Activated T-cell treated with anti-CD3 and anti-CD28 coated beads, Interleukin-2, amount 50 U/mL, for 4 hours (primary cell): ENCODE data around the gene PICK1. TPM values are rescaled to one million over a fixed set of nuclear protein-coding genes. Genes with fewer than 3 reads are reported as not detected.
"Not testable (repeated sequence)": the region's sequence is repeated elsewhere in the genome, so short reads cannot be mapped to it uniquely, and the experiment has no call there.

Experiments
- ATAC-seq, 2 donors: fragments of 200-7000 bp; cut with Tn5 transposase; one replicate each; pipeline ENCODE4 v1.10.0; 2021
- DNase-seq: peaks from one replicate; pipeline ENCODE4 v3.0.0-alpha.2; 2020
- H3K27me3 Mint-ChIP-seq: one replicate; pipeline ENCODE4 v1.8.0; 2021; ENCODE audit warnings: low read depth, mixed read lengths
- H3K36me3 Mint-ChIP-seq: one replicate; pipeline ENCODE4 v1.8.0; 2022; ENCODE audit warnings: mixed read lengths; ENCODE audit not compliant: insufficient read depth
- H3K4me1 Mint-ChIP-seq: one replicate; pipeline ENCODE4 v1.8.0; 2021; ENCODE audit warnings: low read depth, mixed read lengths
- H3K4me3 Mint-ChIP-seq: one replicate; pipeline ENCODE4 v1.8.0; 2021; ENCODE audit warnings: mild to moderate bottlenecking, moderate library complexity, mixed read lengths
- H3K9me3 Mint-ChIP-seq: one replicate; pipeline ENCODE4 v1.8.0; 2021; ENCODE audit warnings: mixed read lengths
- total RNA-seq, 3 donors: library from RNA; stranded (reverse); gene quantifications; one replicate each; pipeline ENCODE4 v1.2.1, GENCODE V29; 2021

The PICK1 gene
- total RNA-seq, 3 donors from 2014 or later = 21.7 to 24.2 (median 23.1) TPM

DNA sequence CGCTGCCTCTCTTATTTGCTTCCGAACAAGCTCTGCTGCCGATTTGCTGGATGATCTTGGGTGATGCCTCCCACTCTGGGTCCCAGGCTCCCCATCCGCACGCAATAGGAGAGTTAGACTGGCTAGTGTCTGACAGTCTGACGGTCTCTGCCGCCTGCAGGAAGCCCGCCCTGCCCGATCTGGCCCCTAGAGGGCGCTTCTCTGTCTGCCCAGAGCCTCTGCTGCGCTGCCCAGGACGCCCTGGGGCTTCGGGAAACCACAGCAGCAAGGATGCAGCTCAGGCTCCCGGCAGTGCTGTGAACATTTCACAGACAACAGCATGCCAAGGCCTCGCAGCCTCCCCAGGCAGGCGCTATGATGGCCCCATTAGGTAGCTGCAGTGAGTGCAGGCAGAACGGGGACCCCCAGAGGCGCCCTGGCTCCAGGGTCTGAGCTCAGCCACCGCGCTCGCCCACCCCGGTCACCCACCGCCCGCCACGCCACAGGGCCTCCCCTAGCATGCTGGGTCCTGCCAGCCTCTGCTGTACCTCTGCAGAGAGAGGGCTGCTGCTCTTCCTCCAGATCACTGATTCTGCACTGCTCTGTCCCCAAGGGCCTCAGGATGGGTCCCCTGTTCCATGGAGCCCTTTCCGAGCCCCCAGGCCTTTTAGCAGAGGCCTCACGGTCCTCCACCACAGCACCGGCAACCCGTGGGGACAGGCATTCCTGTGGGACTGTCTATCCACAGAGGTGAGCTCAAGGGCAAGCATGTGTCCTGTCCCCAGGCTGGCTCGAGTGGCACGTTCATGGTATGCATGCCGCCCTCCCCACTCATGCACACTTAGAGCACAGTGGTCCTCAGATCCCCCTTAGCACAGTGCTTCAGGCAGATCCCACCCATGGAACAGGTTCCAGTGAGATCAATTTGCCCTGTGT lies 57.5 kb downstream of the PICK1 start:
- peak; percentile 93 to 95 for ATAC-seq
- Mint-ChIP-seq H3K4me1 (no peaks in the 10 kb centered on the region), H3K9me3 (no peaks in the 10 kb centered on the region), H3K4me3 (no peak overlapping the region), H3K27me3 (no peaks in the 10 kb centered on the region), H3K36me3 (peaks cover 9% of the 10 kb centered on the region)
- peak; percentile 75 for DNase-seq

GRCh38 chr22:38115423-38116205 lies 58.4 kb downstream of the PICK1 start:
- no peaks in the 10 kb centered on the region for H3K4me1 Mint-ChIP-seq
- peaks cover 9% of the 10 kb centered on the region for H3K36me3 Mint-ChIP-seq
- H3K9me3 Mint-ChIP-seq = no peaks in the 10 kb centered on the region
- no peak overlapping the region for H3K4me3 Mint-ChIP-seq
- H3K27me3 Mint-ChIP-seq = no peaks in the 10 kb centered on the region
- ATAC-seq = no peak
- no peak for DNase-seq

DNA sequence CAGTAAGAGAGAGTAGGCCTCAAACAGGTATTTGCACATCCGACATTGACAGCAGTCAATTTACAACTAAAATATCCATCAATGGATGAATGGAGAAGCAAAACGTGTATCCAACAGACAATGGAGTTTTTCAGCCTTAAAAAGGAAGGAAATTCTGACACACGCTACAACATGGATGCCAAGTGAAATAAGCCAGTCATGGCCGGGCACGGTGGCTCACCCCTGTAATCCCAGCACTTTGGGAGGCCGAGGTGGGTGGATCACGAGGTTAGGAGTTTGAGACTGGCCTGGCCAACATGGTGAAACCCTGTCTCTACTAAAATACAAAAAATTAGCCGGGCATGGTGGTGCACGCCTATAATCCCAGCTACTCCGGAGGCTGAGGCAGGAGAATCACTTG lies 60.4 kb downstream of the PICK1 start:
- ATAC-seq, H3K4me1 Mint-ChIP-seq, DNase-seq, H3K4me3 Mint-ChIP-seq, H3K9me3 Mint-ChIP-seq, H3K27me3 Mint-ChIP-seq, H3K36me3 Mint-ChIP-seq: not testable (repeated sequence)

DNA sequence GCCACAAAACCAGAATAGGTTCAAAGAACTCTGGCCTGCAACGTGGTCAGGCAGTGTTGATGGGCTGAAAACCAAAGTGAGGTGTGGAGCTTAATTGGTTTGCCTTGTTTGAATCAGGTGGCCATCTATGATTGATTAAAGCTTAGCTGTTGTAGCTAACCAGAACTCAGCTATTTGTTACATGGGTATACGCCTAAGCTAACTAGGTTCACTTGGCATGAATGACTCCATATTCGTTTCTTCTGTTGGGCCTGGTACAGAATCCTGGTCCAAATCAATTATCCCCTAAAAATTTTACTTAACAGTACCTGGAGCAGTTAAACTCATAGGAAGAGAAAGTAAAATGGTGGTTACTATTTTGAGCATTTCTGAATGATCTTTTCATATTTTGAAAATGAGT lies 61.0 kb downstream of the PICK1 start:
- no peak for ATAC-seq
- no peaks in the 10 kb centered on the region for H3K27me3 Mint-ChIP-seq

DNA sequence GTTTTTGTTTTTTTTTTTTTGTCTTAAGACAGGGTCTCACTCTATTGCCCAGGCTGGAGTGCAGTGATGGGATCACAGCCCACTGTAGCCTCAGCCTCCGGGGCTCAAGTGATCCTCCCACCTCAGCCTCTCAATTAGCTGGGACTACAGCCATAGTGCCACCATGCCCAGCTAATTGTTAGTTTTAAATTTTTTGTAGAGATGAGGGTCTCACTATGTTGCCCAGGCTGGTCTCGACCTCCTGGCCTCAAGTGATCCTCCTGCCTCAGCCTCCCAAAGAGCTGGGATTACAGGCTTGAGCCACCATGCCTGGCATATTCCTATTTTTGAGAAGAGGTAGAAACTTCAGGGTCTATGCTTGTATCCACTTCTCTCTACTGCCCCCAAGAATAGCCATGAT lies 61.5 kb downstream of the PICK1 start:
- H3K27me3 Mint-ChIP-seq, H3K36me3 Mint-ChIP-seq, DNase-seq, H3K4me3 Mint-ChIP-seq, H3K4me1 Mint-ChIP-seq, ATAC-seq, H3K9me3 Mint-ChIP-seq: not testable (repeated sequence)

More for the DNA sequence above, 61.0 kb downstream of the PICK1 start:
- DNase-seq = no peak
- Mint-ChIP-seq H3K9me3 (no peaks in the 10 kb centered on the region), H3K4me3 (no peak overlapping the region), H3K36me3 (peaks cover 8% of the 10 kb centered on the region), H3K4me1 (no peaks in the 10 kb centered on the region)

- H3K4me1 Mint-ChIP-seq = peaks cover 1% of the 10 kb centered on the region
- H3K27me3 Mint-ChIP-seq = no peaks in the 10 kb centered on the region
- no peak for DNase-seq
- H3K9me3 Mint-ChIP-seq = no peaks in the 10 kb centered on the region
- no peak for ATAC-seq
- peaks cover 2% of the 10 kb centered on the region for H3K36me3 Mint-ChIP-seq
- H3K4me3 Mint-ChIP-seq = no peak overlapping the region
Measured at GRCh38 chr22:38120359-38121110, 63.3 kb downstream of the PICK1 start.

- no peak overlapping the region for H3K4me3 Mint-ChIP-seq
- H3K36me3 Mint-ChIP-seq = peaks cover 5% of the 10 kb centered on the region
- H3K4me1 Mint-ChIP-seq = peaks cover 1% of the 10 kb centered on the region
- H3K27me3 Mint-ChIP-seq = no peaks in the 10 kb centered on the region
- ATAC-seq (no peak), DNase-seq (no peak)
- no peaks in the 10 kb centered on the region for H3K9me3 Mint-ChIP-seq
Measured at GRCh38 chr22:38122616-38123015, 65.4 kb downstream of the PICK1 start.

DNA sequence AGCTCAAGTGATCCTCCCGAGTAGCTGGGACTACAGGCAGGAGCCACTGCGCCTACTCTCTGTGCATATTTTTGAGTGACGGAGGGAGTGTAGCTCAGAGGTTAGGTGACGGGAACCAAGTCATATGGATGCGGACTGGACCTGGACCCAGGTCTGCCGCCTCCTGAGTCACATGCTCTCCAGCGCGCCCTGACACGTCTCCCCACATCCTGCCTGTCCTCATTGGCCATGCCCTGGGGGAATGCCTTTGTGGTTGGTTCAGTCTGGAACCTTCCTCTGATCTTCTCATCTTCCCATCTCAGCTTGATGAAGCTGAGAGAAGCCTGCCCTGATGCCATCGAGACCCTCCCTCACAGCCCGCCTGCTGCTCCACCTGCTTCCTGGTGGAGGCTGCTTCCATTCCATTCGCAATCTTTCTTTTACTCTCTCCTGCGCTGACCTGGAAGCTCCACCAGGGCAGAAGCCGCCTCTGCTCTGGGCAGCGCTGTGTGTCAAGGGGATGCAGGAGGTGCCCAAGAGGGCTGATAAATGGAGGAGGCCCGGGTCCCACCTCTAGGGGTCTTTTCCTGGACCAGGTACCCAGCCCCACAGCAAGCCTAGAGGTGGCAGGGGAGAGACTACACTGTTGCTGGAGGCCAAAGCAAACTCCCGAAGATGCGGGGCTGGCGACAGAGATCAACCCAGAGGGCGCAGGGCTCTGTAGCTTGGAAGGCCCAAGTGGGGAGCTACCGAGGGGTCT lies 67.2 kb downstream of the PICK1 start:
- no peak for DNase-seq
- Mint-ChIP-seq H3K4me1 (peaks cover 1% of the 10 kb centered on the region), H3K27me3 (no peaks in the 10 kb centered on the region), H3K4me3 (no peak overlapping the region), H3K36me3 (peaks cover 7% of the 10 kb centered on the region), H3K9me3 (no peaks in the 10 kb centered on the region)
- no peak for ATAC-seq

DNA sequence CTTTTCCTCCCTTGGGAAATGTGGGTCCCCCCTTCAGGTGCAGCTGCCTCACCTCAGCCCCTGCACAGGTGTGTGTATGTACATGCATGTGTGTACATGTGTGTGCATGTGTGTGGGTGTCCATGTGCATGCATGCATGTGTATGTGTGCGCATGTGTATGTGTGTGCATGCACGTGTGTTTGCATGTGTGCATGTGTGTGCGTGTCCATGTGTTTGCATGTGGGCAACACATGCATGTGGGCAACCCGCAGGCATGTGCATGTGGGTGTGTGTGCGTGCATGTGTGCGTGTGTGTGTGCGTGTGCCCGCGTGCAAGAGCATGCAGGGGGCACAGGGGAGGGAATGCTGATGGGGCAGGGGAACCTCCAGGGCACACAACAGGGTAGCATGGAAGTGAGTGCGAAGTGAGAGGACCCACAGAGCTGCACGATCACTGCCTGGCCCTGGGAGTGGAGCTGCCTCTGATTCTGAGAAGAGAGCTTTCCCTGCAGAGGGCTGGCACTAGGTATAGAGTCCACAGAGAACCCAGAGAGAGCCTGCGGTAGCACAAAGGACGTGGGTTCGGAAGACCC lies 67.9 kb downstream of the PICK1 start:
- H3K4me1 Mint-ChIP-seq = peaks cover 1% of the 10 kb centered on the region
- peaks cover 7% of the 10 kb centered on the region for H3K36me3 Mint-ChIP-seq
- no peak overlapping the region for H3K4me3 Mint-ChIP-seq
- H3K27me3 Mint-ChIP-seq = no peaks in the 10 kb centered on the region
- DNase-seq (no peak), ATAC-seq (no peak)
- no peaks in the 10 kb centered on the region for H3K9me3 Mint-ChIP-seq

Other genes starting within 250 kb of the PICK1 start
- gene GCAT, start 249.5 kb upstream of the PICK1 start, total RNA-seq = 10 to 100 TPM in 1 of 3 donors, 1 to 10 TPM in 2; 6.5 to 12.3 (median 8.6) TPM
- gene GALR3, start 234.0 kb upstream of the PICK1 start, total RNA-seq = not detected
- gene ANKRD54, start 213.1 kb upstream of the PICK1 start, total RNA-seq = 10 to 100 TPM; 28.0 to 30.4 (median 29.7) TPM
- 100 to 1,000 TPM; 448 to 518 (median 461) TPM for gene EIF3L, start 208.0 kb upstream of the PICK1 start, total RNA-seq
- gene MICALL1, start 151.1 kb upstream of the PICK1 start, total RNA-seq = 10 to 100 TPM; 16.0 to 16.2 (median 16.0) TPM
- gene C22orf23, start 103.8 kb upstream of the PICK1 start, total RNA-seq = under 1 TPM in 1 of 3 donors, not detected in 2; 0.46 TPM
- gene POLR2F, start 103.7 kb upstream of the PICK1 start, total RNA-seq = 100 to 1,000 TPM; 155 to 176 (median 163) TPM
- not detected for gene SOX10, start 72.8 kb upstream of the PICK1 start, total RNA-seq
- gene SLC16A8, start 26.8 kb downstream of the PICK1 start, total RNA-seq = not detected
- gene BAIAP2L2, start 53.3 kb downstream of the PICK1 start, total RNA-seq = under 1 TPM; 0.32 to 0.43 (median 0.38) TPM
- gene PLA2G6, start 124.4 kb downstream of the PICK1 start, total RNA-seq = 10 to 100 TPM; 18.1 to 29.8 (median 22.0) TPM
- 10 to 100 TPM in 2 of 3 donors, 1 to 10 TPM in 1; 8.9 to 12.2 (median 10.7) TPM for gene MAFF, start 144.6 kb downstream of the PICK1 start, total RNA-seq
- gene TMEM184B, start 215.6 kb downstream of the PICK1 start, total RNA-seq = 10 to 100 TPM; 26.5 to 33.5 (median 27.8) TPM